ENCODE results near the gene DTNBP1.

DNA sequence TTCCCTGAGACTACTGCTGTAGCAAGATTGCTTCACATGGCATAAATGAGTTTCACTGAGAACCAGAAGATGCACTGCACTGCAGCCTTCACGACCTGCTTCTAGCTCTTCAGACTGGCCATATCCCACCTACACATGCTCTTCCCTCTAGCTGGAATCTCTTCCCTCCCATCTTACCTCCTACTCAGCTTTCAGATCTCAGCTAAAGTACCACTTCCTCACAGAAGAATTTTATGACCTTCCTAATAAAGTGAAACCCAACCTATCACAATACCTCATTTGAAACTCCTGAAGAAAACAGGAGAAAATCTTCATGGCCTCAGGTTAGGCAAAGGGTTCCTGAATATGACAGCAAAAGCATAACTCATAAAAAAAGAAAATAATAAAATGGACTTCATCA lies 99.9 kb downstream of the DTNBP1 start:
- TF ChIP-seq POLR2A (IDR thresholded peaks at IDR 0.05; ENCODE audit: low read length): no peak
- TF ChIP-seq CTCF (IDR thresholded peaks at IDR 0.05): no peak
